Measurements from ENCODE around the gene DMAC2L.

DNA sequence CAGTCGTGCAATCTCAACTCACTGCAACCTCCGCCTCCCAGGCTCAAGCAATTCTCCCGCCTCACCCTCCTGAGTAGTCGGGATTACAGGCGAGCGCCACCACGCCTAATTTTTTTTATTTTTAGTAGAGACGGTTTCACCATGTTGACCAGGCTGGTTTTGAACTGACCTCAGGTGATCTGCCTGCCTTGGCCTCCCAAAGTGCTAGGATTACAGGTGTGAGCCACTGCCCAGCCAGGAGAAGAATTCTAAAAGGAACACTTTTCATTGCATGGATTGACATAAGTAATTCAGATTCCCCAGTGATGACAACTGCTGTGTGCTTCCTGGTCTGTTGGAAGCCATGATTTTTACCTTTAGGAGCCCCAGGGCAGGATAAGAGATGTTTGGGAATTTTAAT is 22.1 kb downstream of the DMAC2L start:
- TF ChIP-seq, protein P1, sequence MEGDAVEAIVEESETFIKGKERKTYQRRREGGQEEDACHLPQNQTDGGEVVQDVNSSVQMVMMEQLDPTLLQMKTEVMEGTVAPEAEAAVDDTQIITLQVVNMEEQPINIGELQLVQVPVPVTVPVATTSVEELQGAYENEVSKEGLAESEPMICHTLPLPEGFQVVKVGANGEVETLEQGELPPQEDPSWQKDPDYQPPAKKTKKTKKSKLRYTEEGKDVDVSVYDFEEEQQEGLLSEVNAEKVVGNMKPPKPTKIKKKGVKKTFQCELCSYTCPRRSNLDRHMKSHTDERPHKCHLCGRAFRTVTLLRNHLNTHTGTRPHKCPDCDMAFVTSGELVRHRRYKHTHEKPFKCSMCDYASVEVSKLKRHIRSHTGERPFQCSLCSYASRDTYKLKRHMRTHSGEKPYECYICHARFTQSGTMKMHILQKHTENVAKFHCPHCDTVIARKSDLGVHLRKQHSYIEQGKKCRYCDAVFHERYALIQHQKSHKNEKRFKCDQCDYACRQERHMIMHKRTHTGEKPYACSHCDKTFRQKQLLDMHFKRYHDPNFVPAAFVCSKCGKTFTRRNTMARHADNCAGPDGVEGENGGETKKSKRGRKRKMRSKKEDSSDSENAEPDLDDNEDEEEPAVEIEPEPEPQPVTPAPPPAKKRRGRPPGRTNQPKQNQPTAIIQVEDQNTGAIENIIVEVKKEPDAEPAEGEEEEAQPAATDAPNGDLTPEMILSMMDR (IDR thresholded peaks at IDR 0.05): no peak
- TF ChIP-seq POLR2A (IDR thresholded peaks at IDR 0.05): no peak
